HG03139 (cell line): Measurements from ENCODE around the gene BRI3BP.
"Not testable (repeated sequence)": the region's sequence is repeated elsewhere in the genome, so short reads cannot be mapped to it uniquely, and the experiment has no call there.

Experiments used
- ATAC-seq: cut with Tn5 transposase; IDR thresholded peaks from one replicate; pipeline ENCODE4 v1.9.1; 2021; ENCODE audit not compliant: unreplicated experiment

BRI3BP gene

GRCh38 chr12:125021096-125021495, 27.7 kb downstream of the BRI3BP start:
- no peak for ATAC-seq

DNA sequence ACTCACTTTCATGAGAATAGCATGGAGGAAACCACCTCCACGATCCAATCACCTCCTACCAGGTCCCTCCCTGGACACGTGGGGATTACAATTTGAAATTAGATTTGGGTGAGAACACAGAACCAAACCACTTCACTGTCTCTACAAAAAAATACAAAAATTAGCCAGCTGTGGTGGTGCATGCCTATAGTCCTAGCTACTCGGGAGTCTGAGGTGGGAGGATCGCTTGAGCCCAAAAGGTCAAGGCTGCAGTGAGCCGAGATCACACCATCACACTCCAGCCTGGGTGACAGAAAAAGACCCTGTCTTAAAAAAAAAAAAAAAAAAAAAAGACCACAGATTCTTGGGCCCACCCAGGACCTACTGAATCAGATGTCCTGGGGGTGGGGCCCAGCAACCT, 28.3 kb downstream of the BRI3BP start:
- ATAC-seq = no peak

GRCh38 chr12:125023065-125023464, 29.6 kb downstream of the BRI3BP start:
- ATAC-seq = no peak

DNA sequence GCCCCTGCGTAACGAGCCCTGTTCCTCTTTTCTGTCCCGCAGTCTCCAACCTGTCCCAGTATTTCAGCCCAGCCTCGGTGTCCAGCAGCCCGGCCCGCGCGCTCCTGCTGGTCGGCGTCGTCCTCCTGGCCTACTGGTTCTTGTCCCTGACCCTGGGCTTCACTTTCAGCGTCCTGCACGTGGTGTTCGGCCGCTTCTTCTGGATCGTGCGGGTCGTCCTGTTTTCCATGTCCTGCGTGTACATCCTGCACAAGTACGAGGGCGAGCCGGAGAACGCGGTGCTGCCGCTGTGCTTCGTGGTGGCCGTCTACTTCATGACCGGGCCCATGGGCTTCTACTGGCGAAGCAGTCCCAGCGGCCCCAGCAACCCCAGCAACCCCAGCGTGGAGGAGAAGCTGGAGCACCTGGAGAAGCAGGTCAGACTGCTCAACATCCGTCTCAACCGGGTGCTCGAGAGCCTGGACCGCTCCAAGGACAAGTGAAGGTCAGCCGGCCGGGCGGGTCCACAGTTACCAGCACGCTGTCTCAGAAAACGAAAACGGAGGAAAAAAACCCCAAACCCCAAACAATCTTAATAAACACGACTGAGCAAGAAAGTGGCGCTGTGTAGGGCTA, 31.6 kb downstream of the BRI3BP start:
- no peak for ATAC-seq

DNA sequence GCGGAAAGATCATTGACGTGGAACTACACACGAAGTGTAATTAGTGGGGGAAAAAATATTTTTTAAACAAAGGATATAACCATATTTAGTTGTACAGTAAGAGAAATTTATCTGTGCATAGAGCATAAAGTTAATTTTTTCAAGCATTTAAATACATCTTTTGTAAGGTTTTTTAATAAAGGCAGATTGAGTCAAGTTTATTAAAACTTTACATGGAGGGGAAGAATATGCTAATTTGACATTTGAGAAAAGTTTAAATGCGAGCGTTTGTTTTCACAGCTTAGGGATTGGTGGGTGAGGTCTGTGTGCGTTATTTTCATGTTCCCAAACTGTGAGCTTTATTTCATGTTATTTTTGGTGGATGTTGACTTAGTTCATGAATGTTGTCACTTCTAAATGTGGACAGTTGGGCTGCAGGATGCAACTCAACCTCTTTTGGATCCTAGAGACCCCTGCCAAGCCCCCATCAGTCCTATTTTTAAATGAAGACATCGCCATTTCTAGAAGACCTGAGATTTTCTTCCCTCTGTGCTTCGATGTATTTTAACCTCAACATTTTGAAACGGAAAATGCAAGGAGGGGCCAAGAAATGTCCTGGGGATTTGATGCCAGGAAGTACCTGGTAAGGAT, 32.3 kb downstream of the BRI3BP start:
- no peak for ATAC-seq

- ATAC-seq = no peak
Measured at GRCh38 chr12:125028106-125028505, 34.7 kb downstream of the BRI3BP start.

- no peak for ATAC-seq
Measured at GRCh38 chr12:125029761-125030358, 36.4 kb downstream of the BRI3BP start.

- ATAC-seq = not testable (repeated sequence)
Measured at GRCh38 chr12:125031471-125031870, 38.0 kb downstream of the BRI3BP start.

GRCh38 chr12:125032466-125033152, 39.2 kb downstream of the BRI3BP start:
- ATAC-seq = no peak

GRCh38 chr12:125033288-125033687, 39.8 kb downstream of the BRI3BP start:
- ATAC-seq = no peak

GRCh38 chr12:125038976-125039625, 45.7 kb downstream of the BRI3BP start:
- ATAC-seq = no peak

DNA sequence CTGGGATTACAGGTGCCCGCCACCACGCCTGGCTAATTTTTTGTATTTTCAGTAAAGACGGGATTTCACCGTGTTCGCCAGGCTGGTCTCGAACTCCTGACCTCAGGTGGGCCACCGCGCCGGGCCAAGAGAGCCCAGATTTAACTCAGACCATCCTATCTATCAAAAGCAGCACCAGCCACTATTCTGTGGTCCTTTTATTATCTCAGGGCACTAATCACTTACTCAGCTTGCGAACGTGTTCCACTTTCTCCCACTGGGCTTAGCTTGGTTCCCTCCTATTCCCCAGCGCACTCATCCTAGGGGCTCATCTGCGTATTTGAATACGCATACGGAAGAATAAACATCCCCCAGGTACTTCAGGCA, 55.6 kb downstream of the BRI3BP start:
- ATAC-seq = no peak

DNA sequence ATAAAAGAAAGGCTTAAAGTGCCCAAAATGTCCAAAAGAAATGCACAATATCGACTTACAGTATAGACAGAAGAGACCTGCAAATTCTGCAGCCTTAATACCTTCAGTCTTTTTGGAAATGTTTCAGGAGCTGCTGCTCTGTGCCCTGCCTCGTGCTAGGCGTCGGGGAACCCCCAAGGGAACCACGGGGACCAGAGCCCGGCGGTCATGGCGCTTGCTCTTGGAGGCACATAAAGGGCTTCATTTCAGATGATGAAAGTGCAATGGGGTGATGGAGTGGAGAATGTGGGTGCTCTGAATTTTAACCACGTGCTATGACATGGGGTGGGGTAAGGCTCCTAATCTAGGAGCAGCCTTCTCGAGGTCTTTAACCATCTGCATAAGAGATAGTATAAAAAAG, 57.0 kb downstream of the BRI3BP start:
- no peak for ATAC-seq

DNA sequence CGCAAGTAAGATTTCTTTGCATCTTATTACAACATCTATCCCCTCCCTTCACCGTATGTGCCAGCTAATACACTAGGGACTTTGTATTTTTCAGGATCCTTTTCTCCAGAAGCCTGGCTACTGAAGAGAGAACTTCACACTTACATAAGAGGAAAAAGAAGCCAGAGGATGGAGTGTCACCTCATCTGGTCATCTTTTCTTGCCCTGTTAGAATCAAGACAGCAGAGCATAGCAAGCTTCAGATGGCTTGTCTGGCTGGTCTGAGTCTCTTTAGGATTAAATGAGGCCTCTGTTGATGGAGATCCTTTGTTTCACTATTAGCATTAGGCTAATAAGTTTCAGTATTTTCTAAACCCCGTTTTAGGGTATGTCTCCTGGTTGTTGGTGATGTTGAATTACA, 57.4 kb downstream of the BRI3BP start:
- ATAC-seq = no peak

DNA sequence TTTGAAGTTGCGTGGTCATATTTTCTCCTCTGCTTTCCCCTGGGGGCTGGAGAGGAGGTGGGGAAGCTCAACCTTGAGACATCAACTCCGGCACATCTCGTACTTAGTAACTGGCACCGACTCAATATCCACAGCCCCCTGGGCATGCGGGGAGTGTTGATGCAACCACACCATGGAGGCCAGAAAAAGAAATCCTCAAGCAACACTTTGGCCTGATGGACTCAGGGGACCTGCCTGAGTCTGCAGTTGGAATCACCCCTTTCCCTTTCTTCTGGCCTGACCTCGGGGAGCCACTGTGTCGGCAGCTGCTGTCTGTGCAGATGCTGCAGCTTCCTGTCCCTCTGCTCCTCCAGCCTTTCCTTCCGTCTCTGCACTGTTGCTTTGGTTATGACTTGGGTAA, 60.4 kb downstream of the BRI3BP start:
- no peak for ATAC-seq

GRCh38 chr12:125055591-125055990, 62.1 kb downstream of the BRI3BP start:
- no peak for ATAC-seq

DNA sequence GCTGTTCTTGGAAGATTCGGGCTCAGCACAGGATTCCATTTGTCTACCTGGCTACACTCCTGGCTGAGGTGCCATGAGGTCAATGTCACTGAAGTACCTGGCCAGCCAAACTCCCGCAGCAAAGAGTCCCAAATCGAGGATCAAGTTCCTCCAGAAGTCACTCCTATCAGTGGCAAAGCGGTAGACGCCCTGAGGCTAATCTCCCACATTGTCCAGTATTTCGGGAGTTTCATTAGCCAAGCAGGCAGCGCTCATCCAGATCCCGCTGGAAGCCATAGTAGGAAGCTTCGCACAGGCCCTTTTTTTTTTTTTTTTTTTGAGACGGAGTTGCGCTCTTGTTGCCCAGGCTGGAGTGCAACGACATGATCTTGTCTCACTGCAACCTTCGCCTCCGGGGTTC, 62.9 kb downstream of the BRI3BP start:
- ATAC-seq = no peak

- ATAC-seq = no peak
Measured at GRCh38 chr12:125057708-125058107, 64.3 kb downstream of the BRI3BP start.

GRCh38 chr12:125061229-125061628, 67.8 kb downstream of the BRI3BP start:
- ATAC-seq = no peak

GRCh38 chr12:125063522-125063921, 70.1 kb downstream of the BRI3BP start:
- ATAC-seq = not testable (repeated sequence)

GRCh38 chr12:125064492-125064891, 71.0 kb downstream of the BRI3BP start:
- ATAC-seq = no peak
